Measurements from ENCODE around the gene SLC22A17.
"Not testable (repeated sequence)": the region's sequence is repeated elsewhere in the genome, so short reads cannot be mapped to it uniquely, and the experiment has no call there.

Gene SLC22A17

DNA sequence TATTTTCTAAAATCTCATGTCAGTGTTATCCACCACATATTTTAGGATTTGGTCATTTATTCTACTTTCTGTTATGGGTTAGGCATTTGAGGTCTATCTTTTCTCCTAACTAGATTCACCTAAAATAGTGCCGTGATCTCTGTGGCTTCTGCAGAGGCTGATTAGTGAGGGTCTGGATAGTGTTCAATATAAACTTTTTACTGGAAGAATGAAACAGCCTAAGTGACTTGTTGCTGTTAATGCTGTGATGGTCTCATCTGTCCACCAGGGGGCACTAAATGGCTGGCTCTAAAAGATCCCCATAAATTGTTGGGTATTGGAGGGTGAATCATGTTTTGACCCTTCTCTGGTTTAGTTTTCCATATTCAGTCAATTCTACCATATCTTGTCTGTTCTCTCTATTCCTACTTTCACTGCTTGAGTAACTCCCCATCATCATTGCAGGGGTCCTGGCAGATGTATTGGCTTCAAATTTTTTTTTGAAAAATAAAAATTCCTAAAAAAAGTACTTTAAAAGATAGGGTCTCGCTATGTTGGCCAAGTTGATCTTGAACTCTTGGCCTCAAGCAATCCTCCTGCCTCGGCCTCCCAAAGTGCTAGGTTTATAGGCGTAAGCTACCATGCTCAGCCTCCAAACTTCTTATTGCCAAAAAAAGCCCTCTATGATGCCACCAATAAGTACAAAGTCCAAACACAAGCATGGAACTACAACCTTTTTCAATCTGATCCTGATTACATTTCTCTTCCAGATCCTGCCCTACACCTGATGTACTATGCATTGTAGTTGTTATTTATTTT is 24.5 kb downstream of the SLC22A17 start:
- peak; percentile 44 for DNase-seq

- DNase-seq: no peak
Observed at GRCh38 chr14:23326491-23327332, 26.0 kb downstream of the SLC22A17 start.

DNA sequence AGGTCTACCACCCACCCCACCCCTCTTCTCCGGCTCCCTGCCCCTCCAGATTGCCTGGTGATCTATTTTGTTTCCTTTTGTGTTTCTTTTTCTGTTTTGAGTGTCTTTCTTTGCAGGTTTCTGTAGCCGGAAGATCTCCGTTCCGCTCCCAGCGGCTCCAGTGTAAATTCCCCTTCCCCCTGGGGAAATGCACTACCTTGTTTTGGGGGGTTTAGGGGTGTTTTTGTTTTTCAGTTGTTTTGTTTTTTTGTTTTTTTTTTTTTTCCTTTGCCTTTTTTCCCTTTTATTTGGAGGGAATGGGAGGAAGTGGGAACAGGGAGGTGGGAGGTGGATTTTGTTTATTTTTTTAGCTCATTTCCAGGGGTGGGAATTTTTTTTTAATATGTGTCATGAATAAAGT is 26.9 kb downstream of the SLC22A17 start:
- not testable (repeated sequence) for DNase-seq

- no peak for DNase-seq
Observed at GRCh38 chr14:23324993-23325392, 27.7 kb downstream of the SLC22A17 start.

DNA sequence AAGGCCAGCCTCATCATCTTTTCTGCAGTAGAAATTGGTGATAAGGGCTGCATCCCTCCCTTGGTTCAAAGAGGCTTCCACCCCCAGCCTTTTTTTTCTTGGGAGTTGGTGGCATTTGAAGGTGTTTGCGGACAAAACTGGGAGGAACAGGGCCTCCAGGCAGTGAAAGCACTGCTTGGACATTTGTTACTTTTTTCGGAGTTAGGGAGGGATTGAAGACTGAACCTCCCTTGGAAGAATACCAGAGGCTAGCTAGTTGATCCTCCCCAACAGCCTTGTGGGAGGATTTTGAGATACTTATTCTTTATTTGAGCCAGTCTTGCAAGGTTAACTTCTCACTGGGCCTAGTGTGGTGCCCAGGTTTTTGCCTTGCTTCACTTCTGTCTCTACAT is 28.2 kb downstream of the SLC22A17 start:
- no peak for DNase-seq

GRCh38 chr14:23323838-23324454 is 28.7 kb downstream of the SLC22A17 start:
- no peak for DNase-seq

GRCh38 chr14:23322568-23323517 is 29.8 kb downstream of the SLC22A17 start:
- no peak for DNase-seq

DNA sequence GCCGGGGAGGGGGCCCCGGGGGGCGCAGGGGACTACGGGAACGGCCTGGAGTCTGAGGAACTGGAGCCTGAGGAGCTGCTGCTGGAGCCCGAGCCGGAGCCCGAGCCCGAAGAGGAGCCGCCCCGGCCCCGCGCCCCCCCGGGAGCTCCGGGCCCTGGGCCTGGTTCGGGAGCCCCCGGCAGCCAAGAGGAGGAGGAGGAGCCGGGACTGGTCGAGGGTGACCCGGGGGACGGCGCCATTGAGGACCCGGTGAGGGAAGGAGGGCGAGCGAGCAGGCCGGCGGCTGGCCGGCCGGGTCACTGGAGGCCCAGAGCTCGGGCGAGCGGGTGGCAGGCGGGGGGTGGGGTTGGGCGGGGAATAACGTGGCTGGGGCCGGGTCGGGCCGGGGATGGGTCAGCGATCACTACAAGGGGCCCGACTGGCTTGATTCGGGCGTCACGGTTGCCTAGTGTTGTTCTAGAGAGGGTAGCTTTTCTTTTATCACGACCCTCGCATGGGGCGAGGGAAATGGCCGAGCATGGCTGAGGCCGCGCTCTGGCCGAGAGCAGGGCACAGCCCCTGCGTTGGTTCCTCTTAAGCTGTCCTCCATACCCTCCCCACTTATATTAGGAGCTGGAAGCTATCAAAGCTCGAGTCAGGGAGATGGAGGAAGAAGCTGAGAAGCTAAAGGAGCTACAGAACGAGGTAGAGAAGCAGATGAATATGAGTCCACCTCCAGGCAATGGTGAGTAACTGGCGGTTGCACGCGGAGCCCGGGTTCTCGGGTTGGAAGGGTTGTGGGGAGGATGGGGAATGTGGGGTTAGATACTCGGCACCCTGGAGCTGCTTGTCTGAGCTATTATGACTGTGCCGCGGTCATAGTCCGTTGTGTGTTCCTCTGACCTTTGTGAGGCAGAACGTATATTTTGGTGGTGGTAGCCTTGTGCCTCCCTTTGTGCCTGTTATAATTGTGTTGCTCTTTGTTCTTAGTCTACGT is 30.8 kb downstream of the SLC22A17 start:
- peak; percentile 33 for DNase-seq

DNA sequence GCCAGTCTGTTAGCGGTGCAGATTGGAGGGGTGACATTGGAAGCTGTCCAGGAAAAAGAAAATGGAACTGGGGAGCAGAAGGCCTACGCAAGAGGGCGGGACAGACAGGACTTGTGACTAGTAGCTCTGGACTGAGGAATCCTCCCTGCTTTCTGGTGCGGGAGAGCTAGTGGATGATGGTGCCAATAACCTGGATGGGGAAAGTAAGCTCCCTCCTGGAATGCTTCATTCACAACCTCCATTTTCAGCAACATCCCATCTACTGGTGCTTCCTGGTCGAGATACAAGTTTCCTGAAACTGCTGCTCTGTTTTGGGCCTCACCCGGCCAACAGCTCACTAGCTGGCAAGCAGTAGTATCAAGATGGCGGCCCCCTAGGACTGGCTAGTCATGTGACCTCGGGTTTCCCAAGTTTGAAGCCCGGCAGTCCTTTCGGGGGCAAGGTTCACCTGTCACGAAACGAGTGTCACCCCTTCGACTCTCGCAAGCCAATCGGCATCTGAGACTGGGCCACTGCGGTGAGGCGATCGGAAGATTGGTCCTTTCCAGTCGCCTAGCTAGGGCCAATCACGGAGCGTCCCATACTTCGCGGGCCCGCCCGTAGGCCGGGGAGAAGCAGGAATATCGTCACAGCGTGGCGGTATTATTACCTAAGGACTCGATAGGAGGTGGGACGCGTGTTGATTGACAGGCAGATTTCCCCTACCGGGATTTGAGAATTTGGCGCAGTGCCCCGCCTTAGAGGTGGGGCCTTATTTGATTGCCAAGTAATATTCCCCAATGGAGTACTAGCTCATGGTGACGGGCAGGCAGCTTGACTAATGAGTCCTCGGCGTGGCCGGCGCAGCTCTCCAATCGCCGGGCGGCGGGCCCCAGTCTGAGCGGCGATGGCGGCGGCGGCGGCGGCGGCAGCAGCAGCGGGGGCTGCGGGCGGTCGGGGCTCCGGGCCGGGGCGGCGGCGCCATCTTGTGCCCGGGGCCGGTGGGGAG is 31.8 kb downstream of the SLC22A17 start, which contains the start of gene PABPN1:
Gene PABPN1, plus strand, starts transcription at position 874 of the 988 bp plus-strand sequence. Its CDS starts 13 bp downstream, at position 887.
- DNase-seq: peak; percentile 95

GRCh38 chr14:23319746-23320583 is 32.7 kb downstream of the SLC22A17 start:
- no peak for DNase-seq

DNA sequence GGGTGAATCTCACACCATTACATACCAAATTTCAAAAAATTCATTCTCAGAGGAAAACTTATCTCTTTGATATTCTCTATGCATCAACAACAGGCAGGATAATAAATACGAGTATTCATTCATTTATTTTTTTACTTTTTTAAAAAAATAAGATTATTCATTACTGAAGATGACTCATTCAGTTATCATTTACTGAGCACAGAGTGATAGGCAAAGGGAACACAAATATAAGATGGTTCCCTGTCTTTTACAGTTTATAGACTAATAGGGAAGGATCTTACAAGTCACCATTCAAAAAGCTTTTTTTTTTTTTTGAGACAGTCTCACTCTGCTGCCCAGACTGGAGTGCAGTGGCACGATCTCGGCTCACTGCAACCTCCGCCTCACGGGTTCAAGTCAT is 36.4 kb downstream of the SLC22A17 start:
- no peak for DNase-seq

DNA sequence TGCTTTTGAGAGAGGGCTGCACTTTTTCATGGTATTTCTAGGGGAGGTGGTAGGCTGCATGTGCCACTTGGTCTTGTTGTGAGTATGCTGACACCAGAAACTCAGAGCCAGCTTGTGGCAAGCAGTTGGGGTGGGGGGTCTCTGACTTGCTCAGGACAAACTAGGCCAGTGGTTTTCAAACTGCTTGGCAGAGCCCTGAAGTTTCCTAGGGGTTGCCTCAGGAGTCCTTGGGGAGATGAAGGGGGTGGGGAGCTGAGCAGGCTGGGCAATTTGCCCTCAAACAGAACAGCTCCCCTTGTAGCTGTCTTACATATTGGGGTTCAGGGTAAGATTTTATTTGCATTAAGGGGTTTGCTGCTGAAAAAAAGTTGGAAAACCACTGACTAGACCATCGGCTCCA is 42.1 kb downstream of the SLC22A17 start:
- no peak for DNase-seq

DNA sequence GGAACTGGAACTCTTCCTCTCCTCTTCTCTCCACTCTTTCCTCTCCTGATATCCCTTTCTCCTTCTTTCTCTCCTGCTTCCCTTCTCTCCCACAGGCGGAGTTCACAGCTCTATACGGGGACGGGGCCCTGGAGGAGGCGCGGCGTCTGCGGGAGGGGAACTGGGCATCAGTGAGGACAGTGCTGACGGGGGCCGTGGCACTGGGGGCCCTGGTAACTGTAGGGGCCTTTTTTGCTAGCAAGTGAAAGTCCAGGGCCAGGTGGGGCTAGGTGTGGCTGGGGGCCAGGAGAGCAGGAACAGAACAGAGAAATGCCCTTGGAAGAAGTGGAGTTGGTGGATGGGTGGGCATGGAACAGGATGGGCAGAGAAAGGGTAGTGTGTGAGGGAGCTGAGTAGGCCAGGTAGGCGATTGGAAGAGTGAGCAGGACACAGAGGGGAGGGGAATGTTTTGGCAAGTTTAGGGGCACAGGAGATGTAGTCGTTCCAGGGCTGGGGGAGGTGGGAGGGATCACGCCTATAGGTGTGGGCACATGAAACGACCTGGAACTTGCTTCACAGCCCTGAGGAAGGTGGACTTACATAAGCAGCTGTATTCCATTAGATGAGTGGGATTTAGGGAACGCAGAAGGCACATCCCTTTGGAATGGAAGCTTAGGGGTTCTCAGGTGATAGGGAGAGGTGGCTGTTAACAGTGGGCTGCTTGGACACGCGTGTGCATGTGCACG is 43.8 kb downstream of the SLC22A17 start:
- DNase-seq: no peak

- DNase-seq: no peak
Observed at GRCh38 chr14:23307687-23308644, 44.7 kb downstream of the SLC22A17 start.

GRCh38 chr14:23307146-23307530 is 45.5 kb downstream of the SLC22A17 start:
- DNase-seq: no peak

- DNase-seq: no peak
Observed at GRCh38 chr14:23306412-23307145, 46.1 kb downstream of the SLC22A17 start, which contains the start of gene BCL2L2. TSS of gene BCL2L2 (plus strand) at chr14:23306833. CDS start at chr14:23307768, 935 bp downstream.
